Measurements from ENCODE around the gene MIER3. TPM values are rescaled to one million over a fixed set of nuclear protein-coding genes. Genes with fewer than 3 reads are reported as not detected.
A peak's percentile ranks its signal among the peaks of the same experiment; 100 is the strongest.
"Not testable (repeated sequence)": the region's sequence is repeated elsewhere in the genome, so short reads cannot be mapped to it uniquely, and the experiment has no call there.

MIER3 gene, protein sequence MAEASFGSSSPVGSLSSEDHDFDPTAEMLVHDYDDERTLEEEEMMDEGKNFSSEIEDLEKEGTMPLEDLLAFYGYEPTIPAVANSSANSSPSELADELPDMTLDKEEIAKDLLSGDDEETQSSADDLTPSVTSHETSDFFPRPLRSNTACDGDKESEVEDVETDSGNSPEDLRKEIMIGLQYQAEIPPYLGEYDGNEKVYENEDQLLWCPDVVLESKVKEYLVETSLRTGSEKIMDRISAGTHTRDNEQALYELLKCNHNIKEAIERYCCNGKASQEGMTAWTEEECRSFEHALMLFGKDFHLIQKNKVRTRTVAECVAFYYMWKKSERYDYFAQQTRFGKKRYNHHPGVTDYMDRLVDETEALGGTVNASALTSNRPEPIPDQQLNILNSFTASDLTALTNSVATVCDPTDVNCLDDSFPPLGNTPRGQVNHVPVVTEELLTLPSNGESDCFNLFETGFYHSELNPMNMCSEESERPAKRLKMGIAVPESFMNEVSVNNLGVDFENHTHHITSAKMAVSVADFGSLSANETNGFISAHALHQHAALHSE
- 35.4 and 37.6 TPM in 2 replicates for total RNA-seq

DNA sequence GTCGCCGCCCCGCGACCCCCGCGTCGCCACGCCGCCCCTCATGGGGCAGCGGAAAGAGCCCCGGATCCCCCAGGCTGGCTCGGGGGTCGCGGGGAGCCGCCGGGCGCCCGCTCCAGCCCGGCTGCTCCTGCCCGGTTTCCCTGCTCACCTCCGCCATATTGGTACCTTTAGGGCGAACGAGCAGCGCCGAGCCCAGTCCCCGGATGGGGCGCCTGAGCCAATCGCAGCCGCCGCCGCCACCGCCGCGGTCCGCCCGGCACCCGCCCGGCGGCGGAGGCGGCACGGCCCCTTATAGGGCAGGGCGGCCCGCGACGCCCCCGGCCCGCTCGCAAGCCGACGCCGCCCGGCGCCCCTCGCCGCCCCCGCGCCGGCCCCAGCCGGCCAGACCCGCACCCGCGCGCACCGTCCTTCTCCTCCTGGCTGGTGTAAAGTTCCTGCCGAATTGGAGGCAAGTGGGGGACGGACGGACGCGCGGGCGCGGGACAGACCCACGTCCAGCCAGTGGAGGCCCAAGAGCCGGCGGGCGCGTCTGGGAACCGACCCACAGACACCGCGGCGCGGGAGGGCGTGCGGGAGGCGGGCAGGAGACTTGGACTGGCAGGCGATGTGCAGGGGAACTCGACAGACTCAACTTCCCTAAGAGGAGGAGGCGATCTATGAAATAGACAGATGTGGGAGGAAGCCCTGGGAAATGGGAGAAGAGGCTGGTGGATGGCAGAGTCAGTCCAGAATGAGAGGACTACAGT is at the start of gene MIER3:
Gene MIER3, minus strand, starts transcription at position 178 of the 746 bp plus-strand sequence. Its CDS starts 21 bp downstream, at position 157.
- H3K4me3 Mint-ChIP-seq: peak within 1 kb of the TSS; percentile 98
- H3K36me3 Mint-ChIP-seq (ENCODE audit: low read depth): peaks cover 11% of the 10 kb centered on the region
- H3K27me3 Mint-ChIP-seq: peaks cover 39% of the 10 kb centered on the region
- no peaks in the 10 kb centered on the region for H3K9me3 Mint-ChIP-seq
- DNase-seq: peak; percentile 95
- H3K4me1 Mint-ChIP-seq: peaks cover 20% of the 10 kb centered on the region
- intact Hi-C loops (cut with micrococcal nuclease): loop anchor here (1.0 to 5.0 kb wide), 5 partner anchors 43 to 1508 kb away; partner anchors contain the start of genes PLK2 and SETD9
- peak within 1 kb of the TSS; percentile 90 for H3K27ac Mint-ChIP-seq

DNA sequence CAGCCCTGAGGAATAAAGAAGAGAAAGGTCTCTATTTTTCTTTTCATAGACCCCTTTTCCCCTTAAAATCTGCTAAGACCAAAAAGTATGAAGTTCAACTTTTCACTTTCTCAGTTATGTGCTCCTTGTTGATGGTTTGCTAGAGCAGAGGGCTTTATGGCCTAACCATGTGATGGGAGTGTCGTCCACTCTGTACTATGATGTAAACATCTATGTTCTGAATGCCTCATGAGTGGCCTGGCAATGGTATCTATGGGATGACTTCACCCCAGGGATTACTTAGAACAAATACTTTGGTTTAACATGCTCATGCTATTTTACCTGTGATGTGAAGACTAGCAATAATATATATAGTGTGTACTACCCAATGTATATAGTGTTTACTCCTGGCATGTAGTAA is 43.7 kb upstream of the MIER3 start:
- H3K9me3 Mint-ChIP-seq: no peaks in the 10 kb centered on the region
- intact Hi-C loops (cut with micrococcal nuclease): no loop called here
- H3K4me1 Mint-ChIP-seq: no peaks in the 10 kb centered on the region
- no peaks in the 10 kb centered on the region for H3K36me3 Mint-ChIP-seq (ENCODE audit: low read depth)
- DNase-seq: no peak
- H3K27me3 Mint-ChIP-seq: peaks cover 14% of the 10 kb centered on the region
- no peak overlapping the region for H3K27ac Mint-ChIP-seq
- no peak overlapping the region for H3K4me3 Mint-ChIP-seq

DNA sequence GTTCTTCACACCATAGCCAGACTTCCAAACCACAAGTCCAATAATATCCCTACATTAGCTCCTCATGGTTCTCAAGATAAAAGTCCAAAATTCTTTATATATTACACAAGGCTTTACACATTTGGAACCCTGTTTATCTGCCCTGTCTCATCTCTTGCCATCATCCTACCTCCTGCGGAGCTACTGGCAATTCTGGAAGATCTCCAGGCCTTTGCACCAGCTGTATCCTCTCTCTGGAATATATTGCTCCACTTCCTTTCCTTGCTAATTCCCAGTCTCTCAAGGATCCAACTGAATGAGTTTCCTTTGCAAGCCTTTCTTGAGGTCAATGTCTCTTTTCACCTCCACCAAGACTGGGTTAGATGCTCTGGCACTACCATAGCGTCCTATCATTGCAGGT is 41.3 kb upstream of the MIER3 start:
- Mint-ChIP-seq H3K9me3 (no peaks in the 10 kb centered on the region), H3K36me3 (ENCODE audit: low read depth) (no peaks in the 10 kb centered on the region), H3K4me3 (no peak overlapping the region), H3K4me1 (no peaks in the 10 kb centered on the region), H3K27ac (no peak overlapping the region), H3K27me3 (peaks cover 8% of the 10 kb centered on the region)
- intact Hi-C loops (cut with micrococcal nuclease): no loop called here
- no peak for DNase-seq

DNA sequence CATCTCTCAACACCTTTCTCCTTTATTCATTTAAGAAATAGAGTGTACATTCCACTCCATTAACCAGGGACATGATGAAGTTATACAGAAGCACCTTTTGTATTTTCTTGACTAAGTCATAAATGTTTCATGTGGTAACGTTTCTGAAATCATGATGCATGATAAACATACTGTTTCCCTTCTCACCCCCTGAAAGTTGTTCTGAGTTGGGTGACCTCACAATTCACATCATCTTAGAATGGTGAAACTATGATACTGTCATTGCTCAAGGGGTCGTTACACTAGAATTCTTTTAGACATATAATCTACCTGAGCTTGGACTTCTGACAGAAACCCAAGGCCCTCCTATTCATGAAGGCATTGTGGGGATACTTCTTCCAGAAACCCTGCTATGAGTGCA is 37.8 kb upstream of the MIER3 start:
- Mint-ChIP-seq H3K27me3 (peaks cover 5% of the 10 kb centered on the region), H3K27ac (no peak overlapping the region), H3K4me3 (no peak overlapping the region), H3K9me3 (no peaks in the 10 kb centered on the region), H3K36me3 (ENCODE audit: low read depth) (no peaks in the 10 kb centered on the region), H3K4me1 (peaks cover 8% of the 10 kb centered on the region)
- DNase-seq: no peak
- intact Hi-C loops (cut with micrococcal nuclease): no loop called here

DNA sequence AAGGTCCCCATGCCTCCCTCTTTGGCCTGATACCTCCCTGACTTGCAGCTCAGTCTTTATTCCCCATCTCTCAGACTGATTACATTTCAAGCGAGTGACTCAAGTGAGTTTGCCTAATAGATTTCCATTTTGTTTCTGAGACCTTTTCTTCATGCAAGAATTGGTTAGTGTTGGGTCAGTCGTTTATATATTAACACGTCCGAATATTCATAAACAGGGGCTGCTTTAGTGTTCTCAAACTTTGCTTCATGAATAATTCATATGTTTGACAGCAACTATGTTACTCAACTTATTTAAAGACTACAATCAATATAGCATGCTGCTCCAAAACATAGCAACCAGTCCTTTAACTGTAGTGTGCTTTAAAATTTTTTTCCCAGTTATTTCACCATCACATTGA is 36.6 kb upstream of the MIER3 start:
- intact Hi-C loops (cut with micrococcal nuclease): no loop called here
- Mint-ChIP-seq H3K27me3 (peaks cover 5% of the 10 kb centered on the region), H3K4me1 (peaks cover 19% of the 10 kb centered on the region), H3K9me3 (no peaks in the 10 kb centered on the region), H3K27ac (no peak overlapping the region), H3K4me3 (no peak overlapping the region), H3K36me3 (ENCODE audit: low read depth) (no peaks in the 10 kb centered on the region)
- DNase-seq: no peak

DNA sequence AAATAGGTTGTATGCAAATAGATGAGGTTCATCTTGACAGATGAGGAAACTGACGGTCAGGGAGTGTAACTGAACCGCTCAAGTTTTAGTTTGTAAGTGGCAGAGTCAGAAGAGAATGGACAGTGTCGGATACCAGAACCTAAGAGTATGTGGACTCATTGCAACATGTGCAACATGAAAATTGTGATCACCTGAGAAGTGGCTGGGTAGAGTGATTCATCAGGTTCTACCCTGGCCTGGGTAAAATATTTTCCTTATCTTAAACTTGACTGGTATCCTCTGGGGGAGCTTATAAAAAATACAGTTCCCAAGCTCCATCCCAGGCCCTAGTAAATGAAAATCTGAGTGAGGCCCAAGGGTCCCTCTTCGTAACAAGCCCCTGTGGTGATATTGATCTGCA is 35.2 kb upstream of the MIER3 start:
- H3K4me3 Mint-ChIP-seq: no peak overlapping the region
- H3K36me3 Mint-ChIP-seq (ENCODE audit: low read depth): no peaks in the 10 kb centered on the region
- H3K4me1 Mint-ChIP-seq: peaks cover 20% of the 10 kb centered on the region
- intact Hi-C loops (cut with micrococcal nuclease): no loop called here
- no peak for DNase-seq
- no peak overlapping the region for H3K27ac Mint-ChIP-seq
- H3K27me3 Mint-ChIP-seq: peaks cover 4% of the 10 kb centered on the region
- no peaks in the 10 kb centered on the region for H3K9me3 Mint-ChIP-seq

DNA sequence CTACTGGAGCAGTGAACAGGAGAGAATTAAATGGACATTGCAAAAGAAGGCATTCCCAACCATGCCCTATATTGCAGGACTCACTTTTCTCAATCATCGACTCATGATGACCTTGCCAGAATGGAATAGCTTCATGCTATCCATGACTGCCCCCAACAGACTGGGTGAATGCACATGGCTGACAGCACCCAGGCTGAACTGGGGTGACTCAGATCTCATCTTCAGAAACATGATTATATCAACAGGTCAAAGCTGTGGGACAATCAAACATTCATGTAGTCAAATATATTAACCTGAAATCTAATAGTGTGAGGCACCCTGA is 34.7 kb upstream of the MIER3 start:
- Mint-ChIP-seq H3K36me3 (ENCODE audit: low read depth) (no peaks in the 10 kb centered on the region), H3K4me1 (peaks cover 20% of the 10 kb centered on the region), H3K27ac (no peak overlapping the region), H3K4me3 (no peak overlapping the region), H3K27me3 (peaks cover 6% of the 10 kb centered on the region), H3K9me3 (no peaks in the 10 kb centered on the region)
- DNase-seq: no peak
- intact Hi-C loops (cut with micrococcal nuclease): no loop called here

DNA sequence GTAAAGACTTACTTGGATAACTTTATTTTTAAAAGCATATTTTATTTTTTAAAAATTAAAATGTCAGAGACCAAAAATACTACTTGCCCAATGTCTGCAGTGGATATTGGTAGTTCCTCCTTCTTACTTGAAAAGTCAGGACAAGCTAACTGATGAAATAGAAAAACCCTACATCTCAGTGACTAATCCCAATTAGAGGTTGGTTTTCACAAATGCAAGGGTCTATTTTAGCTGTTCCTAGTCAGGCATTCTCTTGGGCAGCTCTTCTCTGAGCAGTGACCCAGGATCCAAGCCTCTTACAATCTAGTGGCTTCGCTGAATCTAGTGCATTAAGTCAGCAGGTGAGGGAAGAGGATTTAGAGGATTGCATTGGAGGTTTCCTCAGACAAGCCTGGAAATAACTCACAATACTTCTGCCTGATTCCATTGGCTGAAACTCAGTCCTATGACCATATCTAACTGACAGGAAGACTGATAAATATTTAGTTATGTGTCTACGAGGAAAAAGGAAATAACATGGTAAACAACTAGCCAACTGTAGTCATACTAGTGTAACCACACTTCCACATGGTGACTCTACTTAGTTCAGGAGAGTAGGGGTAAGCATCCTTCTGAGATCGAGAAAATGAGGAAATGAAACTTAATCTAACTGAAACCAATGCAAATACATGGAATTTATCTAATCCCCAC is 34.2 kb upstream of the MIER3 start:
- no peak overlapping the region for H3K4me3 Mint-ChIP-seq
- no peaks in the 10 kb centered on the region for H3K36me3 Mint-ChIP-seq (ENCODE audit: low read depth)
- no peak for DNase-seq
- intact Hi-C loops (cut with micrococcal nuclease): no loop called here
- H3K27ac Mint-ChIP-seq: no peak overlapping the region
- H3K27me3 Mint-ChIP-seq: peaks cover 10% of the 10 kb centered on the region
- no peaks in the 10 kb centered on the region for H3K9me3 Mint-ChIP-seq
- peaks cover 20% of the 10 kb centered on the region for H3K4me1 Mint-ChIP-seq

DNA sequence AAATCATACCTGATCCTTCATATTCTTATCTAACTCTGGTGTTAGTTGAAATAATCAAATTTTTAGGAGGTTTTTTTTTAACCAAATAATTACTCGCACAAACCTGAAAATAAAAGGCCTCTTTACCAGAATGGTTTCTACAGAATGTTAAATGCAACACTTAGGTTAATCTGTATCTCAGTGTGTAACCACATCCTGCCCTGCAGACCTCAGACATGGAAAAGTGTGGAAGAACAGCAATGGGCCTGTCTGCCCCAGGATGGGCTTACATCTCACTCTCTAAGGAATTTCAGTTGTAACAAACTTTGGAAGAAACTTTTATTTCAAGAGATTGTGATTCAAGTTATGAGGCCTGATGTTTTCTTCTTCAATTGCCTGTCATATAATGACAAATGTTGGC is 32.5 kb upstream of the MIER3 start:
- peaks cover 20% of the 10 kb centered on the region for H3K4me1 Mint-ChIP-seq
- no peak overlapping the region for H3K4me3 Mint-ChIP-seq
- H3K9me3 Mint-ChIP-seq: no peaks in the 10 kb centered on the region
- H3K27me3 Mint-ChIP-seq: peaks cover 15% of the 10 kb centered on the region
- intact Hi-C loops (cut with micrococcal nuclease): no loop called here
- DNase-seq: peak; percentile 73
- H3K36me3 Mint-ChIP-seq (ENCODE audit: low read depth): no peaks in the 10 kb centered on the region
- H3K27ac Mint-ChIP-seq: no peak overlapping the region

DNA sequence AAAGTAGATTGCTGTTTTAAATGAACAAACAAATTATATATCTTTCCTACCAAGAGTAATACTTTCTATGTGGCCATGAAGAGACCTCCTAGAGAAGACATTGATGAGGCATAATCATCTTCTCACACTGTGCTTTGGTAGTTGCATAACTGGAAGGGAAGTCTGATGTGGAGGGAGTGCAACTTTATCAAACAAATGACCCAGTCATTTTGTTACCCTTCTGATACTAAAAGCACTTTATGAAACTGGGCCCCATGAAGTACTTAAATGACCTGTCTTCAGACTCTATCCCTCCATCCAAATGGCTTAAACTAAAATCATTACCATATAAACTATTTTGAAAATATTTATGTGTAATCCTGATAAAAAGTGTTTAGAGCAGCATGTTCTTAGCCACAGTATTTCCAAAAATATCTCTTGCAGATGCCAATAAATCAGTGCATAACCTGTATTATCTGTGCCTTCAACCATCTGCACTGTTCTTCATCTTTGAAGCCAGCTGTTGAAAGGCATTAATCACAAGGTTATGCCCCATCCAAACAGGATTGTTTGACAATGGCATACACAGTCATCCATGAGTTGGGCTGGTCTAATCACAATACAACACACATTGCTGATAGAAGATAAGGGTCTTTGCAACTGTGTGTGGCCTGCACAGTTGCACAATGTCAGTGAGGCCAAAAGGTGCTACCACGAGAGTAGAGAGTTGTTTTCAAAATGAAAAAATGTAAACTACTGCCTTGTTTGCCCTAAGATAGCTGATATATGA is 31.9 kb upstream of the MIER3 start:
- Mint-ChIP-seq H3K27ac (no peak overlapping the region), H3K36me3 (ENCODE audit: low read depth) (no peaks in the 10 kb centered on the region), H3K4me3 (no peak overlapping the region), H3K4me1 (peaks cover 20% of the 10 kb centered on the region), H3K9me3 (no peaks in the 10 kb centered on the region), H3K27me3 (peaks cover 18% of the 10 kb centered on the region)
- intact Hi-C loops (cut with micrococcal nuclease): no loop called here
- no peak for DNase-seq

DNA sequence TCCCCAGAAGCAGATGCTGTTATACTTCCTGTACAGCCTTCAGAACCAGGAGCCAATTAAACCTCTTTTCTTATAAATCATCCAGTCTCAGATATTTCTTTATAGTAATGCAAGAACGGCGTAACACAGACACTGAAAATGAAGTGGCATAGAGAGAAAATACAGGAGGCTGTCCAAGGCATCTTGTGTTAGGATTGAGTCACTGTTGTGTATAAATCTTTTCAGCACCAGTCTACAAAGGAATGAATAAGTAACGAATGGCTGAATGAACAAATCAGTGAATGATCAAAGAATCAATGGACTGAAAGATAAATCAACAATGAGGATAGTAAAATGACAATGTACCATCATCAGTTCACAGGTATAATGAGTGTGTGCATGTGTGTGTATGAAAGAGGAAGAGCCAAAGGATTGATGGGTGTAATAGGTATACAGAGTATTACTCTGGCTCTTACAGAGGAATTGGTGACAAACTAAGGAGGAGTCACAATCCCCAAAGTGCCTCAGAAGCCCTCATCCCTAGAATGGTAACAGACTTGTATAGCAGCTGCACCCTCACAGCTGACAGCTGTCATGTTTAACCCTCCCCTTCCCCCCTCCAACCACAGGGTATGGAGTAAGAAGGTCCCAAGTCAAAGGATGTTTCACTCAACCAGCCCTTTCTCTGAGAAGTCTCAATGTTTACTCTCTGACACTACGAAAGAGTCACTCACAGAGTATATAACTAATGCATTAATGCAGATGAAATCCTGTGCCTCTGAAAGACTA is 29.8 kb upstream of the MIER3 start:
- no peak overlapping the region for H3K27ac Mint-ChIP-seq
- peaks cover 18% of the 10 kb centered on the region for H3K27me3 Mint-ChIP-seq
- no peak overlapping the region for H3K4me3 Mint-ChIP-seq
- intact Hi-C loops (cut with micrococcal nuclease): no loop called here
- no peaks in the 10 kb centered on the region for H3K9me3 Mint-ChIP-seq
- DNase-seq: no peak
- peaks cover 20% of the 10 kb centered on the region for H3K4me1 Mint-ChIP-seq
- H3K36me3 Mint-ChIP-seq (ENCODE audit: low read depth): no peaks in the 10 kb centered on the region

DNA sequence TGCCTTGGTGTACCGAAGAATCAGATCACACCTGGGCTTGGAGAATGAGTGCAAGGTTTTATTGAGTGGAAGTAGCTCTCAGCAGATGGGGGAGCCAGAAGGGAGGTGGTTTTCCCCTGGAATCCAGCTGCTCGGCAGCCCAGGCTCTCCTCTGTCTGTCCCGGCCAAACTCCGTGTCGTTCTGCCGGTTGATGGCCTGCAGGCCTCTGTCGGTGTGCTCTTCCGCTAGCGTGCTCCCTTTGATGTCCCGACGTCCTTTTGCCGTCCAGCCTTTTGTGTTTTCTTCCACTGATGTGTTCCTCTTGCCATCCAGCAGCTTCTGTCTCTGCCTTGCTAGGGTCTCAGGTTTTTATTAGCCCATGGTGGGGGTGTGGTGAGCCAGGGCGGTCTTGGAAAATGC is 28.0 kb upstream of the MIER3 start:
- H3K4me1 Mint-ChIP-seq: peaks cover 13% of the 10 kb centered on the region
- H3K9me3 Mint-ChIP-seq: no peaks in the 10 kb centered on the region
- intact Hi-C loops (cut with micrococcal nuclease): no loop called here
- no peaks in the 10 kb centered on the region for H3K36me3 Mint-ChIP-seq (ENCODE audit: low read depth)
- H3K27me3 Mint-ChIP-seq: peaks cover 23% of the 10 kb centered on the region
- H3K27ac Mint-ChIP-seq: no peak overlapping the region
- no peak overlapping the region for H3K4me3 Mint-ChIP-seq
- DNase-seq: no peak

DNA sequence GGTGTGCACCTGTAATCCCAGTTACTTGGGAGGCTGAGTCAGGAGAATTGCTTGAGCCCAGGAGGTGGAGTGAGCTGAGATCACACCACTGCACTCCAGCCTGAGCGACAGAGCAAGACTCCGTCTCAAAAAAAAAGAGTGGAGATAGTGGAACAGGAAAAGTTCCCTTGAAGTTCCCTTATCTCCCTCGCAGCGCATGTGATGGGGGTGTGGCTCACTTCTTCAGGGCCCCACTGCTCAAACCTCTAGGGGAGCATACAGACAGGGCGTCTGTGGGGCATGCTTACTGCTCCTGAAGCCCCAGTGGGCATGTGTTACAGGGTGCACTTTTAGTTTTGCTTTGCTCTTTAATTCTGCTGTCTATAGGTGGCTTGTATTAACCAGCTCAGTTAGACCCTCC is 27.6 kb upstream of the MIER3 start:
- H3K27ac Mint-ChIP-seq; H3K9me3 Mint-ChIP-seq; DNase-seq; intact Hi-C loops (cut with micrococcal nuclease); H3K36me3 Mint-ChIP-seq (ENCODE audit: low read depth); H3K4me1 Mint-ChIP-seq; H3K4me3 Mint-ChIP-seq: not testable (repeated sequence)
- H3K27me3 Mint-ChIP-seq: peaks cover 24% of the 10 kb centered on the region

All from activated CD4-positive, alpha-beta T cell treated with anti-CD3 and anti-CD28 coated beads, Interleukin-2, amount 10 ng/mL, durations not matched to agents 24 days and 14 days (primary cell).